Ovary (tissue), 3 donors: ENCODE results near the gene PCDH18.

ENCODE experiments used
- EP300 ChIP-seq: sonication (generic); formaldehyde crosslinking; IDR thresholded peaks from one replicate; pipeline ENCODE4 v1.6.1; 2017; ENCODE audit warnings: antibody characterized with exemption
- POLR2A ChIP-seq: fragments of 450-650 bp; IDR thresholded peaks from one replicate; pipeline ENCODE4 v1.6.1; 2017; ENCODE audit warnings: antibody characterized with exemption, mild to moderate bottlenecking, moderate library complexity
- TF ChIP-seq, protein P1 (sequence below), 3 donors: fragments of 450-650 bp in 2 of 3; fragments of 200-600 bp in 1 of 3; IDR thresholded peaks; one replicate each; pipeline versions ENCODE4 v1.5.1 to v1.8.0; 2016 to 2022; ENCODE audit warnings: antibody characterized with exemption in 3 of 3, mild to moderate bottlenecking in 1 of 3
- donor health status: DM: no; HTN: no; CAD: no.

DNA sequence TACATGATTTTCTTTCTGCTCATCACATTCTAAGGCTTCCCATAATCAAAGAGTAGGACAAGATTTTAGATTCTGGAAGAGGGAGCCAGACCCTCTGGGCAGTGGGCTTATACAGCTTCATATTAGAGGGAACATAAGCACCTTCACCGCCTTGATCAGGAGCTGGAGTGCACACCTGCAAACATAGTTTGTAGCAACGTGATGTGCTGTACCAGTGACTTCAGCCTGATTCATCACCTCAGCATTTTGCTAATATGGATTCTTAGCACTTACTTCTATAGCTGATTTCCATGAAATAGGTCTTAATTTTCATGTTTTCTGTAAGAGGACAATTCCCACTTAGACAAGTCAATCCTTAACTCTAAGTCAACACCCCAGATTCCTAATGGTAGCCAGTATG, 36.7 kb downstream of the PCDH18 start:
- TF ChIP-seq, protein P1, sequence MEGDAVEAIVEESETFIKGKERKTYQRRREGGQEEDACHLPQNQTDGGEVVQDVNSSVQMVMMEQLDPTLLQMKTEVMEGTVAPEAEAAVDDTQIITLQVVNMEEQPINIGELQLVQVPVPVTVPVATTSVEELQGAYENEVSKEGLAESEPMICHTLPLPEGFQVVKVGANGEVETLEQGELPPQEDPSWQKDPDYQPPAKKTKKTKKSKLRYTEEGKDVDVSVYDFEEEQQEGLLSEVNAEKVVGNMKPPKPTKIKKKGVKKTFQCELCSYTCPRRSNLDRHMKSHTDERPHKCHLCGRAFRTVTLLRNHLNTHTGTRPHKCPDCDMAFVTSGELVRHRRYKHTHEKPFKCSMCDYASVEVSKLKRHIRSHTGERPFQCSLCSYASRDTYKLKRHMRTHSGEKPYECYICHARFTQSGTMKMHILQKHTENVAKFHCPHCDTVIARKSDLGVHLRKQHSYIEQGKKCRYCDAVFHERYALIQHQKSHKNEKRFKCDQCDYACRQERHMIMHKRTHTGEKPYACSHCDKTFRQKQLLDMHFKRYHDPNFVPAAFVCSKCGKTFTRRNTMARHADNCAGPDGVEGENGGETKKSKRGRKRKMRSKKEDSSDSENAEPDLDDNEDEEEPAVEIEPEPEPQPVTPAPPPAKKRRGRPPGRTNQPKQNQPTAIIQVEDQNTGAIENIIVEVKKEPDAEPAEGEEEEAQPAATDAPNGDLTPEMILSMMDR (IDR thresholded peaks at IDR 0.05) = no peak
- TF ChIP-seq POLR2A = no peak
- TF ChIP-seq EP300 = no peak
